LNCaP clone FGC (cell line): ENCODE results near the gene MAGI1.

Source experiments
- DNase-seq: peaks from one replicate; pipeline ENCODE4 v3.0.0-alpha.2; 2011; ENCODE audit warnings: low read depth
- H3K4me3 ChIP-seq: 2 replicates; pipeline ENCODE4 v1.5.1; 2011; ENCODE audit warnings: mild to moderate bottlenecking, low read depth, low read length, control low read depth
- TF ChIP-seq, protein P1 (sequence below): IDR thresholded peaks from 2 replicates; pipeline ENCODE4 v1.5.1; 2012; ENCODE audit warnings: mild to moderate bottlenecking; ENCODE audit not compliant: control insufficient read depth, insufficient read depth; ENCODE audit errors: extremely low read depth

Gene MAGI1

DNA sequence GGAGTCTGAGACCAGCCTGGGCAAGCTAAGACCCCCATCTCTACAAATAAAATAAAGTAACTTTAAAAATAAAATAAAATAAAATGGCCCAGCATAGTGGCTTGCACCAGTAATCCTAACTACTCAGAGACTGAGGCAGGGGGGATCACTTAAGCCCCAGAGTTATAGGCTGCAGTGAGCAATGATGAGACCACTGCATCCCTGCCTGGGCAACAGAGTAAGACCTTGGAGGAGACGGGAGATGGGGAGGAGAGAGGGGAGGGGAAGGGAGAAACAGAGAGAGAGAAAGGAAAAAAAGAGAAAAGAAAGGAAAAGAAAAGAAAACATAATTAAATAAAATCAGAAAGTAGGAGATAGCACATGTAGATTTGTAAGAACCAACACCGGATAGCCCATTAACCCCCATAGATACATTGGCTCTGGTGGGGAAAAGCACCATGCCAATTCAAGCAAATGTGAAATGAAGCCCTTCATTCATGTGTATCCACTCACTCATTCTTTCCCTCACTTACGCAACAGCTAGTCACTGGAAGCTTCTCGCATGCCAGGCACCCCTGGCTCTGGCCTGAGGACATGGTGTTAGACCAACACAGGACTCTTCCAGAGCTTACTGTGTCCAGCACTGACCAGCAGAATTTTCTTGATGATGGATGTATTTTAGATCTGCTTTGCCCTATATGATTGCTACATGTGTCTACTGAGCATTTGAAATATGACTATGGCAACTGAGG lies 183.2 kb downstream of the MAGI1 start:
- H3K4me3 ChIP-seq: no peak overlapping the region
- DNase-seq: no peak
- TF ChIP-seq, protein P1, sequence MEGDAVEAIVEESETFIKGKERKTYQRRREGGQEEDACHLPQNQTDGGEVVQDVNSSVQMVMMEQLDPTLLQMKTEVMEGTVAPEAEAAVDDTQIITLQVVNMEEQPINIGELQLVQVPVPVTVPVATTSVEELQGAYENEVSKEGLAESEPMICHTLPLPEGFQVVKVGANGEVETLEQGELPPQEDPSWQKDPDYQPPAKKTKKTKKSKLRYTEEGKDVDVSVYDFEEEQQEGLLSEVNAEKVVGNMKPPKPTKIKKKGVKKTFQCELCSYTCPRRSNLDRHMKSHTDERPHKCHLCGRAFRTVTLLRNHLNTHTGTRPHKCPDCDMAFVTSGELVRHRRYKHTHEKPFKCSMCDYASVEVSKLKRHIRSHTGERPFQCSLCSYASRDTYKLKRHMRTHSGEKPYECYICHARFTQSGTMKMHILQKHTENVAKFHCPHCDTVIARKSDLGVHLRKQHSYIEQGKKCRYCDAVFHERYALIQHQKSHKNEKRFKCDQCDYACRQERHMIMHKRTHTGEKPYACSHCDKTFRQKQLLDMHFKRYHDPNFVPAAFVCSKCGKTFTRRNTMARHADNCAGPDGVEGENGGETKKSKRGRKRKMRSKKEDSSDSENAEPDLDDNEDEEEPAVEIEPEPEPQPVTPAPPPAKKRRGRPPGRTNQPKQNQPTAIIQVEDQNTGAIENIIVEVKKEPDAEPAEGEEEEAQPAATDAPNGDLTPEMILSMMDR: no peak

DNA sequence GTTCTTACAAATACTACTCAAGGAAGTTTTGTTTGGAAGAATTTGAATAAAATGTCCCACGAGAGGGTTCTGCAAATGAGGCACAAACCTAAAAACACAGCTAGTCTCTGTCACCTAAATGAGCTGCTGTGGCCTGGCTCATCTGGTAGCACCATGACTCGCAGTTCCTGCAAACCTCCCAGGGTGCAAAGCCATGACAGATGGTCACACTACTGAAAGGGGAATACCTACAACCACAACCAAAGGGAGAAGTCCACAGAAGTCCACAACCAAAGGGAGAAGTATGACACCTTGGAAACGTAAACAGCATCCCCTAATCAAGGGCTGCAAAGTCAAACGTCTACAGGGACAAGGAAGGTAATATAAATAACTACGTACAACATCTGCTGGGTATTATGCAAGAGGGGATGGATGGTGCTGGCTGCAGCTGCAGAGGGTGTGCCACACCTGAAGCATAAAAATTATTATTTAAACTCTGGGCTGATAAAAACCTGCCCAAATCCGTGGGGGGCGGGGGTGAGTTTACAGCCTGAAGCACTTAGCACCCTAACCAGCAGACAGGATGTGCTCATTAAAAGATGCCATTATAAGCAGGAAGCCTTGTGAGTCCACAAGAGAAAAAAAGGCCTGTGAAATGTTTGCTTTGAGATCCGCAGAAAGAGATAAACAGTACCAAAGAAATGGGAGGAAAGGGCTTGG lies 184.0 kb downstream of the MAGI1 start:
- peak; percentile 89 for DNase-seq
- no peak overlapping the region for H3K4me3 ChIP-seq

DNA sequence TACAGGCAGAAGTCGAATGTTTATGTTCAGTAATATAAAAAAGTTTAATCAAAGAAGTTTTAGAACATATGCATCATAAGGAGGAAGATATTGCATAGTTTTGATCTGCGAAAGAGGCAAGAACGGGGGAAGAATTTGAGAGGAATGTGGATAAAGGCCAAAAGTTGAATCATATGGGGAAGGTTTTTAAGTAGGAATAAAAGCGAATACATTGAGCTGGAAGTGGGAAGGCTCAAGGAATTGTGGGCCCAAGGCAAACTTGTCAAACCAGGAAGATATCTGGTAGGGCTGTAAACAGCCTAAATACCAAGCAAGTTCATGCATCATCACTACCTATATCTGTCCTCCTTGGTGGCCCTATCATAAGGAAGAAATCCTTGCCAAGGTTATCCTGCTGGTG lies 186.9 kb downstream of the MAGI1 start:
- TF ChIP-seq, protein P1: no peak
- no peak overlapping the region for H3K4me3 ChIP-seq
- no peak for DNase-seq

More for the DNA sequence above, 184.0 kb downstream of the MAGI1 start:
- TF ChIP-seq, protein P1: no peak

DNA sequence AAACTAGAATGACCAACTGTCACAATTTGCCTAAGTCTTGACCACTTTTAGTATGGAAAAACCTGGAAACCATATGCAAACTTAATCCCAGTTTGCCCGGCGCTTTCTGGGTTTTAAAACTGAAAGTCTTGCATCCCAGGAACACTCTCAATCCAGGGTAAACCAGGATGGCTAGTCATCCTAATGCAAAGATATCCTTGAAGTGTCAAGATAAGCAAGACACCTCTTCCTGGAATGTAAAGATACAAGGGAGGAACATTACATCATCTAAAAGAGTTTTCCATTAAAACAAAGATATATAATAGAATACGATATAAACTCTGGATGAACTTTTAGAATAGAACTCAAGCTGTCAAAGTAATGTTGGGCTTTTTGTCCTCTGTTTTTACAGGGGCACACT lies 188.5 kb downstream of the MAGI1 start:
- TF ChIP-seq, protein P1: no peak
- no peak for DNase-seq
- no peak overlapping the region for H3K4me3 ChIP-seq

DNA sequence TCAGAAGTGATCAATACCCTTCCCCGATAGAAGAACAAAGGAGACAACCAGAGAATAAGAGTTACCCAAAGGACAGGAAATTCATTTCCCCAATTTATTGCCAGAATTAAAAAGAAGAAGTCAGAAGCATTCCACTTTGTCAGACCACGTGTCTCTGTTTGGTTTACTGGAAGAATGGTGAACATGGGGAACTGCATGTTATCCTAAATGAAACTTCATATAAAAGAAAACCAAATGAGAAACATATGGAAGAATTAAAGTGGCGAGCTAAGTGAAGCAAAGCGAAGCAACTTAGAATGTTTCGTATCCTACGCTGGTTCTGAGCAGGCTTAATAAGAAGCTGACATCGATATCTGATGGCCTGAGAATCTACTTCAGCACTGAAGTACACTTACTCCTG lies 190.7 kb downstream of the MAGI1 start:
- no peak overlapping the region for H3K4me3 ChIP-seq
- TF ChIP-seq, protein P1: no peak
- DNase-seq: no peak

DNA sequence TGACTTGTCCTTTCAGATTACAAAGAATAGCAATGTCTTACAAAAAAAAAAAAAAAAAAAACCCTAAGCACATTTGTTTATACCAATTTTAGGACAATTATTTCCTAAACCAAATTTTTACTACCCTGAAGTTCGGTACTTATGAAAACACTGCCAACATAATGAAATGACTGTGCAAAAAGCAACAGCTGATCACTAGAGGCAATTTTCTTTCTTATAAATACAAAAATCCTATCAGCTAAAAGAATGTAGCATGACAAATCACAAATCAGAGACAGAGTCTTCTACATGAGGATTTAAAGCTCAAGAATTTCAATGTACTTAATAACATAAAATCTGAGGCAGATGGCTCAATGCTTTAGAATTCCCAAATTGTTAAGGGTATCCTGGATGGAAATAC lies 191.8 kb downstream of the MAGI1 start:
- no peak overlapping the region for H3K4me3 ChIP-seq
- TF ChIP-seq, protein P1: no peak
- DNase-seq: no peak
